Fibroblast of pulmonary artery (primary cell): ENCODE measurements around the gene WDCP.
"Not testable (repeated sequence)": the region's sequence is repeated elsewhere in the genome, so short reads cannot be mapped to it uniquely, and the experiment has no call there.

Source experiments
- DNase-seq: peaks from one replicate; pipeline ENCODE4 v3.0.0-alpha.2; 2010; ENCODE audit warnings: low read depth
- H3K4me3 ChIP-seq: replicated peaks from 2 replicates; pipeline ENCODE4 v1.5.1; 2011; ENCODE audit warnings: low read depth, mild to moderate bottlenecking, control low read depth, low read length, moderate library complexity
- TF ChIP-seq, protein P1 (sequence below): IDR thresholded peaks from 2 replicates; pipeline ENCODE4 v1.5.1; 2011; ENCODE audit warnings: mild to moderate bottlenecking, control low read depth, low read length, inconsistent platforms; ENCODE audit errors: missing control alignments

Gene WDCP

DNA sequence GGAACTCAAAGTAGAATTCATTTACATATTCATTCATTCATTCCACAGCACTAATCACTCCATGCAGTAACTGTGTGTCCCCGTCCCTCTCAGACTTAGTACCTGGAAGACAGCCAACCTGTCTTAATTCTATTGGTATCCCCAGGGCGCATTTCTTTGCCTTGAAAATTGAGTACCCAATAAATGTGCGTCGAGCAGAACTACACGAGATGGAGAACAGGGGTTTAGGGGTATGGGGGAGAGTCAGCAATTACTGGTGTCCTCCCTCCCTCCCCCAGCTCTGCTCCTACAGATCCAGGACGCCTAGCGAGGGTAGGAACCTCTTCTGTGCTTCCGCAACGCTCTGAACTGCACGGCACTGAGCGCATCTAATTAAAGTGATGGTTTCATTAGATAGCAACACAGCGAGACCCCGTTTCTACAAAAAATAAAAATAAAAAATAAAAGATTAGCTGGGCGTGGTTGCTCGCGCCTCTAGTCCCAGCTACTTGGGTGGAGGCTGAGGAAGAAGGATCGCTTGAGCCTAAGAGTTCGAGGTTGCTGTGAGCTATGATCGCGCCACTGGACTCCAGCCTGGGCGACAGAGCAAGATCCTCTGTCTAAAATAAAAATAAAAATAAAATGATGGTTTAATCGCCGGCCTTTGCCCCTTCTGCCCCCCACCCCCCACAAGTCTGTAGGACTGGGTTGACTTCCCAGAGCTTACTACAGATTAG, 1.7 kb upstream of the WDCP start:
- peak overlapping the region; percentile 70 for H3K4me3 ChIP-seq
- TF ChIP-seq, protein P1, sequence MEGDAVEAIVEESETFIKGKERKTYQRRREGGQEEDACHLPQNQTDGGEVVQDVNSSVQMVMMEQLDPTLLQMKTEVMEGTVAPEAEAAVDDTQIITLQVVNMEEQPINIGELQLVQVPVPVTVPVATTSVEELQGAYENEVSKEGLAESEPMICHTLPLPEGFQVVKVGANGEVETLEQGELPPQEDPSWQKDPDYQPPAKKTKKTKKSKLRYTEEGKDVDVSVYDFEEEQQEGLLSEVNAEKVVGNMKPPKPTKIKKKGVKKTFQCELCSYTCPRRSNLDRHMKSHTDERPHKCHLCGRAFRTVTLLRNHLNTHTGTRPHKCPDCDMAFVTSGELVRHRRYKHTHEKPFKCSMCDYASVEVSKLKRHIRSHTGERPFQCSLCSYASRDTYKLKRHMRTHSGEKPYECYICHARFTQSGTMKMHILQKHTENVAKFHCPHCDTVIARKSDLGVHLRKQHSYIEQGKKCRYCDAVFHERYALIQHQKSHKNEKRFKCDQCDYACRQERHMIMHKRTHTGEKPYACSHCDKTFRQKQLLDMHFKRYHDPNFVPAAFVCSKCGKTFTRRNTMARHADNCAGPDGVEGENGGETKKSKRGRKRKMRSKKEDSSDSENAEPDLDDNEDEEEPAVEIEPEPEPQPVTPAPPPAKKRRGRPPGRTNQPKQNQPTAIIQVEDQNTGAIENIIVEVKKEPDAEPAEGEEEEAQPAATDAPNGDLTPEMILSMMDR, result no peak
- DNase-seq, result no peak

- no peak for DNase-seq
- no peak overlapping the region for H3K4me3 ChIP-seq
- TF ChIP-seq, protein P1, result no peak
Observed at GRCh38 chr2:24047703-24048033, 477 bp upstream of the WDCP start.

DNA sequence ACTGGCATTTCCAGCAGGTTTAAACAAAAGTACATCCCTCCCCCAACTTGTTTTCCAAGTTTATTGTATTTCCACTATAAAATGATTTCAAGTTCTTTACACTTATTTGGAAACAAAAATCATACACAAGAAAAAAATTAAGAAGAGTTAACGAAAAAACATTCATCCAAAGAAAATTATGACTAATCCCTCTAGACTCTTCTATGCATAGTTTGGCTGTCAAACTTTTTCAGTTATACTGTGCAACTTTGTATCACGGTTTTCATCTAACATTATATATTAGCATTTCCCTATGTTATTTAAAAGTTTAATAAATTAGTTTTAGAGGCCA, 627 bp downstream of the WDCP start:
- DNase-seq, result peak; percentile 6
- H3K4me3 ChIP-seq, result peak overlapping the region; percentile 93
- TF ChIP-seq, protein P1, result no peak

- H3K4me3 ChIP-seq, result peak overlapping the region; percentile 93
- DNase-seq, result no peak
Observed at GRCh38 chr2:24045511-24046508, 1.4 kb downstream of the WDCP start.

DNA sequence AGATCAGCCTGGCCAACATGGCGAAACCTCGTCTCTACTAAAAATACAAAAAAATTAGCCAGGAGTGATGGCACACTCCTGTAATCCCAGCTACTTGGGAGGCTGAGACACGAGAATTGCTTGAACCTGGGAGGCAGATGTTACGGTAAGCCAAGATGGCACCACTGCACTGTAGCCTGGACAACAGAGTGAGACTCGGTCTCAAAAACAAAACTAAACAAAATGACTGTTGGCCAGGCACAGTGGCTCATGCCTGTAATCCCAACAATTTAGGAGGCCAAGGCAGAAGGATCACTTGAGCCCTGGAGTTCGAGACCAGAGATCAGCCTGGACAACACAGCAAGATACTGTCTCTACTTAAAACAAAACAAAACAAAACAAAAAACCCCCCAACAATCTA, 4.1 kb downstream of the WDCP start:
- H3K4me3 ChIP-seq, DNase-seq: not testable (repeated sequence)

More at GRCh38 chr2:24045511-24046508, 1.4 kb downstream of the WDCP start:
- TF ChIP-seq, protein P1, result no peak

GRCh38 chr2:24040511-24040910, 6.7 kb downstream of the WDCP start:
- no peak overlapping the region for H3K4me3 ChIP-seq
- TF ChIP-seq, protein P1, result no peak
- no peak for DNase-seq

DNA sequence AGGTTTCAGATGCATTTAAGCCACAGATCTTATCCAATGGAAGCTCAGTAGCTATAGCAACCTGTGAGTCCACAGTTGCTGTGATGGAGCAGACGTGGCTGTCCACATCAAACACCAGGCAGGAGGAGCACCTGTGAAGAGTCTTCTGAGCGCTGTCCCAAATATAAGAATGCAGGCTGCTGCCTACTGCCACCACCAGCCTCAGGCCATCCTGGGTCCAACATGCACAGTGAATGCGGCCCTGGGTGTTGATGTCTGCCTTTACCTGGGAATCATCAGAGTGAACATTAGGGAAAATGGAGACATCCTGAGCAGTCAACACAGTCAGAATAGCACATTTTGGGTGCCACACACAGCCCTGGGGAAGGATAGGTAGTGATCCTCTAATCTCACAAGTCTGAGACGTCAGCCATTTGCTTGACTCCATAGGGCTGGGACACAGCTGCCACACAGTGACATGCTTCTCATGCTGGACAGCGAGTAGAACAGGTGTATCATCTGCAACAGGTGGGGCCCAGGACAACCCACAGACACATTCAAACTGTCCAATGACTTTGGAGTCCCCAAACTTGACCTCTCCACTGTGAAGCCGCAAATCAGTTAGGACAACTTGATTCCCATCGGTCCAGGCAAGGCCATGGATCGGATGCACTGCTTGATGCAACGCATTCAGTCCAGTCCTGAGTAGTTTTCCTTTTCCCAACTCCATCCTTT, 8.2 kb downstream of the WDCP start:
- DNase-seq, result no peak
- TF ChIP-seq, protein P1, result no peak
- no peak overlapping the region for H3K4me3 ChIP-seq
